GM18867 (cell line): ENCODE results near the gene WWTR1.

Source experiments
- ATAC-seq: cut with Tn5 transposase; IDR thresholded peaks from one replicate; pipeline ENCODE4 v1.9.1; 2021; ENCODE audit warnings: mild to moderate bottlenecking, moderate library complexity; ENCODE audit not compliant: unreplicated experiment

The WWTR1 gene

DNA sequence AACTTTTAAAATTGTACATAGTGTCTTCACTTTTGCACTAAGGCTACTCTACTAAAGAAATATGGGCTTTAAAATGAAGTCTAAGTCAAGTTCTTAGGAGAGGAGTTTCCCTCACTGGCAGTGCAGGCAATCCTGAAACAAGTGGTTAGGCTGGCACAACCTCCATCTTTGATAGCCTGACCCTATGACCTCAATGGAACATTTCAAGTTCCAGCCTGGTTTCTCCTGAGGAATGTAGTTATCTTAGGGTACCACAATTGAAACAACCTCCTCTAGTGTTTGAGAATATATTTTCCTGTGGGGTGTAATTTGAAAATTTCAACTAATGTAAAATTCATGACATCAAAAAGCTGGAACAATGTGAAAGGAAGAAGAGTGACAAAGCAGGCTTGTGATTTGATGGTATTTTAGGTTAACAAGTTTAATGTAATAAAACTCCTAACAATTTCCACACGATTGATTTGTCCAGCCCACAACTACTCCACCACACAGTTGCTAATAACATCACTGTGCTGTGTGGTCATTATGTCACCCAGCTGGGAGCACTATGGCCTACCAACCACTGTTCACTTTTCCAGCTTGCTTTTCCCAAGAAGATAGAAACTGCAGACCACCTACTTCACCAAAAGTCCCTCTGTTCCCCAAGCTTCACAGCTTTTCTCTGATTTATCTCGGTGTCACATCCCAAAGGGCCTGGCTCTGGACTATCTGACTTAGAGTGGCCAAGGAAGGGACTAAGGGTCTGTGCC lies 1.8 kb downstream of the WWTR1 start:
- no peak for ATAC-seq

DNA sequence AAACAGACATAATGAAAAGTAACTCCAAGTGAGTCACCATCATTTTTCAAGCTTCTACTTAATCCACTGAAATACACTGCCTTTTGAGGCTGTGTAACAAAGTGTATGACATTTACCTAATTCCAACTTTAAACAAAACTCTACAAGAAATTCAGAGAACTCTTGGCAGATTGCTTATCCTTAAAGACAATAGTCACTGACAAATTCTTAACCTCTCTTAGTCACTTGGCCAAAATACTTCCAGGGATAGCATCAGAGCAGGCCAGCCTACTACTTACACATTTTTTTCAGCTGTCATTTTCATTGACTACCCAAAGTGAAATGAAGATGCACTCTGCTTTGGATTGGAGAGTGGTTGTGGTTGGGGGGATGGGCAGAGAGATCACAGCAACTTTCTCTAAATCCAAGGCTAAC lies 3.6 kb downstream of the WWTR1 start:
- ATAC-seq: no peak

- no peak for ATAC-seq
These were observed 4.3 kb downstream of the WWTR1 start for GRCh38 chr3:149653564-149653963.

DNA sequence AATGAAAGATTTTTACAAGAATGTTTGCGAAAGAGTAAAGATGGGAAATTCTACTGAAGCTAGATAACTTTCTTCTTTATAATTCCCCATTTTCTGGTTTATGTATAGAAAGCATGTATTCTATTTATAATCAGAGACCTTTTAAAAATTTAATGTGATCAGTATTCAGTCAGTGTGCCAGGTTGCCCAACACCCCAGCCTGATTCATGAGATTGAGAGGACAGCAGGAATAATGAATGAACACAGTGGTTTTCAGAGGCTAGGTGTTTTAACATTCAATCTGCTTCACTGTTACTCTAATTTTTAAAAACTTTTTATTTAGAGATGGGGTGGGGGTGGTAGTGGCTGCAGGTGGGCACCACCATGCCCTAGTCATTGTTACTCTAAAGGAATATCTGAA lies 4.7 kb downstream of the WWTR1 start:
- no peak for ATAC-seq

DNA sequence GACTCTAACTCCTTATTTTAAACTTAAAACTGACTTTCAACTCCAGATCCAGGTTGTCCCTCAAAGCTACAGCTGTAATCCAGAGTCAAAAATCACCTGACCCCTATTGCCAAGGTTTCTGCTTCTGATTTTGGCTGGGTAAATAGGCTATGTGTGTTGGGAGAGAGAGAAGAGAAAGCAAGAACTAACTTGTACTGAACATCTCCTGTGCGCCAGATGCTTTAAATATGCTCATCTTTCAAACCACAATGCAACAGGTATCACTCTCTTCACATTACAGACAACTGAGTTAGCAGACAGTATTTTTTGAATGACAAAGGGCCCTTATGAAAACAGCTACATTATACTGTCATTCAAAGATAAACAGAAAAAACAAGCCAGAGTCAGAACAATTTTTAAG lies 7.0 kb downstream of the WWTR1 start:
- no peak for ATAC-seq

- ATAC-seq: no peak
These were observed 9.3 kb downstream of the WWTR1 start for GRCh38 chr3:149648525-149648924.

- ATAC-seq: peak; percentile 18
These were observed 10.0 kb downstream of the WWTR1 start for GRCh38 chr3:149647812-149648211.

GRCh38 chr3:149647285-149647684 lies 10.5 kb downstream of the WWTR1 start:
- ATAC-seq: peak; percentile 90

DNA sequence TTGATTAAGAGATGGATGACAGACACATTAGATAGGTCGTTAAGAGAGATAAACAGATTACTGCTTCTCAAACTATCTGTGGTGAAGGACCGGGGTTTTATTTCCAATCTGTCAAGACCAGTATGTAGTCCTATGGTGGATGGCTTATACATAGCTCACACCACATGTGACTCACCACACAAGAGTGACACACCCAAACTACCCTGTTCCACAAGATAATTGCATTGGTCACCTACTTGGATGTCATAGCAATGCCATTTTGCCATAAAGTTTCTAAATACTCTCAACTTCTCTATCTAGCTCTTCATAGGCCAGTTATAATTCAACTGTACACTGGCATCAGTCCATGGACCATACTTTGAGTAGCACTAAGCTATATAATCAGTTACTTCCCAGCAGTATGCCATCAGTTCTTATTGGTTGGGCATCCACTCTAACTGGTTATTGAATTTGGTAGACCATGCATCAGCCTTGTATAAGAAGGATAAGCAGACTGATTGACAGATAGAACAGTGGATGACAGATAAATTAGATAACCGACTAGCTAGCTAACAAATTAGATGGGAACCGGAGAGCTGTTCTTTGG lies 11.6 kb downstream of the WWTR1 start:
- no peak for ATAC-seq

DNA sequence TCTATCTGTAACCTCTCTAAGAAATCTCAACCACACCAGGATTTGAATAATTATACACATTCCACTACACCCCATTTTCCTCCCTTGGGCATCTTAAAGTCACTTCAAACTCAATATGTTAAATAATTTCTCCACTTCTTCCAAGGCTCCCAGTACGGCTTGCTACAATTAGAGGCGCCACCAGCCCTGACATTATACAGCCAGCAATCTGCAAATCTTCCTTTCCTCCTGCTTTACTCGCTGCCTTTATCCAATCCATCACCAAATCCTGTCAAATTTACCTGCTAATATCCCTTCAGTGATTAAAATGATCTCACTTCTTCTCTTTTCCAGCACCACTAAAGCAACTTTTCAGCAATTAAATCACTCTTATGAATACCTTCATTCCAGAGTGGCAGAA lies 13.9 kb downstream of the WWTR1 start:
- no peak for ATAC-seq

- ATAC-seq: no peak
These were observed 14.4 kb downstream of the WWTR1 start for GRCh38 chr3:149643482-149643798.

DNA sequence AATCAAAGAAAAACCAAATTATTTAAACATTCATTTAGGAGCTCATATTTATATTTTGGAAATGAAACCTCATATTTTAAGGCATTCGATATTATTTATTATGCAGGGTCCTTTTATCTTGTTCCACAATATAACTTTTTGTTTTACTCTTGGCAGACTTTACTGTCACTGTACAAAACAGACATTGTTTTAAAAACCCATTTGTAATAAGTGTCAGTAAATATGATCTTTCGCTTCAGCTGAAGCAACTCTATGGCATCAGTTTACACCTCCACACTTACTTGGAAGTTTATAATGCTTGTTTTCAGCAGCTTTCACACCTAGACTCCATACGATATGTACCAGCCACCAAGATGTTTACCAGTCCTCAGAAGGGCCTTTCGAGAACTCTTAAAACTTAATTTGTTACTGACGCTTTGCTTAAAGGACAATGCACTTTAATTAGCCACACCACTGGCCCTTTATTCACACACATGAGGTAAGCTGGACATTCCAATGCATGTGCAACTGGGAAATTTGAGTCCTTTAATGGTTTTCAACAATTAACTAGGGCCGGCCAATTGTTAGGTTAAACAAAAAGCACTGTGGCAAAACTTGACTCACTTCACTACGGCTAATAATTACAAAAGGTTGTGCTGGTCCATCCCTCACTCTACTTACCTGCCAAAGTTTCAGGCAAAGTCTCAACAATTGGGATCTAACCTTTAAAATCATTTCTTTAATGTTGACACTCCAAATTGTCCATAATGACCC lies 16.7 kb downstream of the WWTR1 start:
- ATAC-seq: no peak

GRCh38 chr3:149639093-149639486 lies 18.7 kb downstream of the WWTR1 start:
- ATAC-seq: no peak

DNA sequence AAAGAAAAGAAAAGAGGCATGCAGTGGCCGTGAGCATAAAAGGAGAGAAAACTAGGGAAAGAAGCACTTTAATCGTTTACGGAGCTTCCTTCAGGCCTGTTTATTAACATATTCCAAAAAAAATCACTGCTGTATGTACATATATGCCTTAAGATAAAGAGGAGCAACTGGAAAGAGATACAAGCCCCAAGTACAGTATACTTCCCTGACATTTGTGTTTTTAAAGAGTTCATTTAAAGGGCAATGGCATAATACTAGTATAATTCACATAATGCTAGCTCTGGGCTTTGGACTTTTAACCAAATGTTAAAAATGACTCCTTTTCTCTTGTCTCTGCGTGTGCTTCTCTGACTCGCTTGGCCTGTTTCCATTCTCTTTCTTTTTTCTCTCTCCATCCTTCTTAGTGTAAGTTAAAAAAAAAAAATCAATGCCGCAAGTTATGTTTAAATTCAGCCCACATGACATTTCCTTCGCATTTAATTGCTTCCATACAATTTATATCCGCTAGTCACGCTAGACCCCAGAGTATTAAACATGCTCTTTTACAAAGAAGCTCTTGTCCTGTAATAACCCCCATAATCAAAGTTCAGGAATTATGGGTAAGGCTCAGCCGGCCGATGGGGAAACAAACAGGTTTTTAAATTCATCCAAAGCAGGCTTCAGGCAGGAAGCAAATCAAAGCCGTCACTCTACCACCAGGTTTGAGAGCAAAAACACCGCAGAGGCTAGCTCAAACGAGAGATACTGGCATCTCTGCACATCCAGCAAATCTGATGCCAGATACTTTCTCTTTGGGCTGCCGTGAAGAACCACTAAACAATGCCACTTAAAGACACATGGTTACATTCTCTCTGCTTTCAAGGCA lies 19.4 kb downstream of the WWTR1 start:
- no peak for ATAC-seq

- no peak for ATAC-seq
These were observed 22.4 kb downstream of the WWTR1 start for GRCh38 chr3:149635396-149635795.

DNA sequence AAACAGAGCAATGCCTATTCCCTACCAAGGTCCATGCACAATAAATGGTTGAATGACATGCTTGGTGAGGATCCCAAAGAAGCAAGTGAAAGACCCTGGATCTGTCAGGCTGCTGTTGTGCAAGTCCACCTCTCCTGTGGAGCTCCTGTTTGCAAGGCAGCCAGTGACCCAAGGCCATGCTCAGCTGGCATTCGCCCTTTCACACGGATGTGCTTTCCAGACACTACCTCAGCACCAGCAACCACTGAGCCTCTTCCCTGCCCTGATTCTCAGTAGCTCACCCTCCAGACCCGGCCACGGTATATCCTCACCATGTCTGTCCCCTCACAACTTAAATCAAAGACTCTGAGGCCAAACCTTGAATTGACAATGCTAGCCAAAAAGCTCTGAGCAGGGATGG lies 23.3 kb downstream of the WWTR1 start:
- no peak for ATAC-seq

DNA sequence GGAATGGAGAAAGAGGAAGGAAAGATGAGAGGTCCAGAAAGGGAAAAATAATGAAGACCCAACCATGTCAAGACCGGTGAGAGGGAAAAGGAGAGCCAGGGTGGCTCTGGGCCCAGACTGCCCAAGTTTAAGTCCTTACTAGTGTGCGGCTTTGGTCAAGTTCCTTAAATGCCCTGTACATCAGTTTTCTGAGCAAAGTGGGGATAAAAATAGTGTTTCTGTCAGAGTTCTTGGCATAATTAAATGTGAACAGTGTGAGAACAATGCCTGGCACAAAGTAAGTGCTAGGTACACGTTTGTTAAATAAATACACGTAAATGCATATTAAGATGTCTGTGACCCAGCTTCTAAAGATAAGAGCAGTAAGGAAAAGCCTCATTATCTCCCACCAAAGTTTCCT lies 23.8 kb downstream of the WWTR1 start:
- ATAC-seq: no peak

GRCh38 chr3:149632225-149632624 lies 25.6 kb downstream of the WWTR1 start:
- no peak for ATAC-seq

- ATAC-seq: no peak
These were observed 27.0 kb downstream of the WWTR1 start for GRCh38 chr3:149630806-149631205.

DNA sequence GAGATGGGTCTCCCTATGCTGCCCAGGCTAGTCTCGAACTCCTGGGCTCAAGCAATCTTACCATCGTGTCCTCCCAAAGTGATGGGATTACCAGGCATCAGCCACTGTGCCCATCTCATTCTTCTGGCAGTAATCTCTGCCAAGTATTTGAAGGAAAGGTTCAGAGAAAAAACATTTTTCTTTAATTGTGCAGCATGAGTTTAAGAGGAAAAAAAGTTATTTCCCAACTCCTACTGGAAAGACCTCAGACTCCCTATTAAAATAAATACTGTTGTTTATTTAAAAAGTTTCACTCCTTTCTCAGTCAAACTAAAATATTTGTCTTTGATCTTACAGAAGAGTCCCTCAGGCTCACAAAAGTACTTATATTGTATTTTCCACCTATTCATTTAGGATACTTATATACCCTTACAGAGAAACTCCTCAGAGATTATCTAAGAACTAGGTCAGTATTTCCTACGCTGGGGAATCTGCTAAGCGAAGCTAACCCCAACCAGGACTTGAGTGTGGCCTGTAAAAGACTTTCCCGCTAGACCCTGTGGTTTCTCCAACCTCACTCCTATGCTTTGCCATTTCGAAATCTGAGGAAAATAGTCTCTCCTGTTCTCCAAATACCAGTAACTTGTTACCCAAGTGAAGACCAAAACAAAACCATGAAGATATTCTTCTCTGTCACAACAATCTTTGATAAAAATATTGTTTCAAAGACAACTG lies 28.7 kb downstream of the WWTR1 start:
- ATAC-seq: no peak

DNA sequence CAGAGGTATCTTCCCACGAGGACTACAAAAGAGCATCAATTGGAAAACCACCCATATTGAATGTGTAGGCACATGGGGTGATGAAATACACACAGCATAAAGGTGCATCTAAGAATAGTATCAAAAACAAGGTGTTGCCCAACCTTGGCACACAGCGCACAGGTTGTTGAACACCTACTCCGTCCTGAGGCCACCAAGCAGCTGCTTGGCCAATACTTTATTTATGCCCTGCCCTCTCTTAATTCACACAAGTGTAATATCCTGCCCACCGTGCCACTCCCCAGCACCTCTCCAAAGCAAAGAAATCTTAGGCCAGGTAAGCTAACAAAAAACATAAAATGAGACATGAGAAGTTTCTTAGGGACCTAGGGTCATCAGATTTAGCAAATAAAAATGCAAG lies 31.2 kb downstream of the WWTR1 start:
- ATAC-seq: no peak
